G401 (cell line): Measurements from ENCODE around the gene NME4. TPM values are rescaled to one million over a fixed set of nuclear protein-coding genes. Genes with fewer than 3 reads are reported as not detected.
"Not testable (repeated sequence)": the region's sequence is repeated elsewhere in the genome, so short reads cannot be mapped to it uniquely, and the experiment has no call there.

Experiments
- DNase-seq: peaks from one replicate; pipeline ENCODE4 v3.0.0-alpha.2; 2015; ENCODE audit warnings: low spot score
- in situ Hi-C: cut with HindIII; loops from 2 replicates; pipeline ENCODE4 v1.10.0; 2016; ENCODE audit warnings: low sequenced_read_pairs, mixed read lengths
- total RNA-seq: library from RNA; depleted of rRNA; stranded (reverse); fragments of >200 nt; shearing (Covaris generic); gene quantifications from 2 replicates; pipeline ENCODE4 v1.2.3, GENCODE V29; 2014; rRNA removed

NME4 gene
- total RNA-seq, 1 experiment from 2014 or later, result 312 TPM

DNA sequence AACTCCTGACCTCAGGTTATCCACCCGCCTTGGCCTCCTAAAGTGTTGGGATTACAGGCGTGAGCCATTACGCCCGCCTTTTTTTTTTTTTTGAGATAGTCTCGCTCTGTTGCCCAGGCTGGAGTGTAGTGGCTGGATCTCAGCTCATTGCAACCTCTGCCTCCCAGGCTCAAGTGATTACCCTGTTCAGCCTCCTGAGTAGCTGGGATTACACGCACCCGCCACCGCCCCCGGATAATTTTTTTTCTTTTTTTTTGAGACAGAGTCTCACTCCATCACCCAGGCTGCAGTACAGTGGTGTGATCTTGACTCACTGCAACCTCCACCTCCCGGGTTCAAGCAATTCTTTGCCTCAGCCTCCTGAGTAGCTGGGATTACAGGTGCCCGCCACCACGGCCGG is 25.2 kb downstream of the NME4 start:
- in situ Hi-C loops, DNase-seq: not testable (repeated sequence)

DNA sequence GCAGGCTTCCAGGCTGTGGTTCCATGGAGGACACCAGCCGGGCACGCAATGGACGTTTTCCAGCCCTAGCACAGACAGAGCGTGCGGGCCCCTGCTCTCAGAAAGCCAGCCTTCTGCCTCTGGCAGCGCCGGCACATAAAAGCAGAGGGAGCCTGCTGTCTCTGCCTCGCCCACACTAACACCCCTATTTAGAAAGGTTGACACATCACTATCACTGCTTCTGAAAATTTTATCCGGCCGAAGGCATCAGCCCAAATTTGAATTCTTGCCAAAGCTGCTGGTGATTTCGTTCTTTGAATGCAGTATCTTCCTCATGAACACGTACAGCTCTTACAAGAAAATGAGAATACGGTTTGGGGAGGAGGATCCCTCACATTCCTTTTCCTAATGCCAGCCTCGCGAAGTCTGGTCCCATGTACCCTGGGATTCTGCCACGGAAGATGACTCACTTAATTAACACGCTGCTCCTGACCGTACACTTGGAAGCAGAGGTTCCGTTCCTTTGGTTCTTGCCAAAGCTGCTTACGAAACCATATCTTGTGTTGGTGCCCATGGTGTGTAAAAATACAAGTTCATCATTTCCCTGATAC is 27.1 kb downstream of the NME4 start:
- in situ Hi-C loops, result no loop called here

DNA sequence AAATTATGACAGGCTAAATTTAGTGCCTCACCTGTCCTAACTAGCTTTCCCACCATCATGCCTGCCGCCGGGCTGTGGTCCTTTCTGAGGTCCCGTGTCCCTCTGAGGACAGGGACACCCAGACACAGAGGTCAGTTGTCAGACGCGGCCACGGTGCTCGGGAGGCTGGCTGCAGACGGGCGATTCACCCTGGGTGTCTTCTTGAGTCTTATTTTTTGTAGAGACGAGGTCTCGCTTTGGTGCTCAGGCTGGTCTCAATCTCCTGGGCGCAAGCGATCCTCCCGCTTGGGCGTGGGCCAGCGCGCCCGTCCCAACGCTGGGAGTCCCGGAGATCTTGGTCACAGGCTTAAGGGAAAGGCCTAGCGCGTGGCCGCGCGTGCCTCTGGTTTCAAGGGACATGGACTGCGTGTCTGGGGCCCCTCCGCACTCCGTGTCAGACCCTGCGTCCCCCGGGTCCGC is 27.7 kb downstream of the NME4 start:
- in situ Hi-C loops, result no loop called here
- peak; percentile 62 for DNase-seq

More for the DNA sequence above, 27.1 kb downstream of the NME4 start:
- DNase-seq, result peak; percentile 80

- in situ Hi-C loops, result no loop called here
- peak; percentile 89 for DNase-seq
Measured at GRCh38 chr16:425082-425718, 28.2 kb downstream of the NME4 start, which contains the start of gene RAB11FIP3. Gene RAB11FIP3 (plus strand): TSS chr16:425649. CDS start chr16:426007, 358 bp downstream.

DNA sequence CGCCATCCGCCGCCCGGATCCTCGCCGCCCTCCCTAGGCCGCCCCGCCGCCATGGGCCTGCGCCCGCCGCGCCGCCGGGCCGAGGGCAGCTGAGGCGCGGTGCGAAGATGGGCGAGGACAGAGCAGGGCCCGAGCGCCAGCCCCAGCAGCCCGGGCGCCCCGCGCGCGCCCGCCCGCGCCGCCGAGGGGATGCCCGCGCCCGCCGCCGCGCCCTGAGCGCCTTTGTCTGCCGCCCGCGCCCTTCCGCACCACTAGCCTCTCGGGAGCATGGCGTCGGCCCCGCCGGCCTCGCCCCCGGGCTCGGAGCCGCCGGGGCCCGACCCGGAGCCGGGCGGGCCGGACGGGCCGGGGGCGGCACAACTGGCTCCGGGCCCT is 28.7 kb downstream of the NME4 start:
- in situ Hi-C loops, result no loop called here
- DNase-seq, result no peak

GRCh38 chr16:426115-426905 is 29.3 kb downstream of the NME4 start:
- peak; percentile 22 for DNase-seq
- in situ Hi-C loops, result no loop called here

DNA sequence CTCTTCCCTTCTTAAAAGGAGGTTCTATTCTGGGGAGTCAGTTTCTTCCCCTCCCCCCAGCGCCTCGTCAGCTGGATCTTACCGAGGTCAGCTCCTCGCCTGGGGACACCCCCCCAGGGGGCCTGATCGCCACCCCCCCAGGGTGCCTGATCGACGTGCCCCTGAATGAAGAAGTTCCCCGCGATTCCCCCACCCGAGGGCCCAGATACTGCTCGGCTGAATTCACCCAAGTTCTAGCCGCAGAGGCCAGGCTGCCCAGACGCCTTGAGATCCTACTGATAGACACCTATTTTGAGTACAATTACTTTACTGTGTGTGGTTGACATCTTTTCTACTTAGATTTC is 29.9 kb downstream of the NME4 start:
- in situ Hi-C loops, result no loop called here
- no peak for DNase-seq

GRCh38 chr16:427250-427649 is 30.3 kb downstream of the NME4 start:
- DNase-seq, result peak; percentile 27
- in situ Hi-C loops, result no loop called here

DNA sequence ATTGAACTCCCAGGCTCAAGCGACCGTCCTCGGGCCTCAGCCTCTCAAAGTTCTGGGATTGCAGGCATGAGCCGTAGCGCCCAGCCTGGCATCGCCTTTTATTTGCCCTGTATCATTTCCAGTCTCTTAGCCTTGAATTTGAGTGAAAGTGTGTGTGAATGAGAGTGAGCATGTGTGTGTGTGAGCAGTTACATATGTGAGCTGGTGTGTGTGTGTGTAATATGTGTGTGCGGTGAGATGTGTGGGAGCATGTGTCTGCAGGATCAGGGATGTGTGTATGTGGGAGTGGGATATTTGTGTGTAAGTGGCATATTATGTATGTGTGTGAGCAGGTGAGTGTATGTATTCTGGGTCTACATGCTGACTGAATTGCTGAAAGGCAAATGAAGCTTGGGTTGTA is 33.9 kb downstream of the NME4 start:
- no peak for DNase-seq
- in situ Hi-C loops, result no loop called here

DNA sequence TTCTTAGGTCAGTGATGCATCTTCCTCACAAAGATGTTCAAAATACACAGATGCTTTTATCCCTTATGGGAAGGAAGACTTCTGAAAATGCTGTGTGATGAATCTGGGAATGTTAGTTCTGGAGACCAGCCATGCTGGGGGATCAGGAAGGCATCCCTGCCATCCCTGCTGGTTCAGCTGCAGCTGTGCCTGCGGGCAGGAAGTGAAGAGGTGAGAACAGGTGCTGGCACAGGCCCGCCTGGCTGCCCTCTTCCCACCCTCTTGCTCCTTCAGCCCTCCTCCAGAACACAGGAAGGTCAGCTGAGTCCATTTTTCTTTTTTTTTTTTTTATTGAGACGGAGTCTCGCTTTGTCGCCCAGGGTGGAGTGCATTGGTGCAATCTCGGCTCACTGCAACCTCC is 43.6 kb downstream of the NME4 start:
- DNase-seq, result no peak
- in situ Hi-C loops, result no loop called here

- in situ Hi-C loops, result no loop called here
- DNase-seq, result no peak
Measured at GRCh38 chr16:441447-441846, 44.4 kb downstream of the NME4 start.

DNA sequence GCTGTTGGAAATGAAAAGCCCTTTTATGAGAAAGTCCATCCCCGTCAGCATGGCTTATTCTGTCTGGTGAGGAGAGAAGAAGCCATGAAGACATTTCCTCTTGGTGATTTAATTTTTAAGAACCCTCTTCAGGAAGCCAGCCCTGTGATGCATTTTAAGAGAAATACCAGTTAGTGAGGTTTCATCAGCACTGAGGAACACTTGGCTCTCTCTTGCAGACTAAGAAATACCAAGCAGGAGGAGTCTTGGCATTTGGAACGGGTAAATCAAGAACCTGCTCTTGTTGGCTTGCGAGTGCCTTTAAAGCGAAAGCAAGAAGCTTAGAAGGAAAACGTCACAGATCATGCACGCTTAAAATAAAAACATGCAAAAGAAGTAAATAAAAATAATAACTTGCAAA is 46.0 kb downstream of the NME4 start:
- DNase-seq, result no peak
- in situ Hi-C loops, result no loop called here

DNA sequence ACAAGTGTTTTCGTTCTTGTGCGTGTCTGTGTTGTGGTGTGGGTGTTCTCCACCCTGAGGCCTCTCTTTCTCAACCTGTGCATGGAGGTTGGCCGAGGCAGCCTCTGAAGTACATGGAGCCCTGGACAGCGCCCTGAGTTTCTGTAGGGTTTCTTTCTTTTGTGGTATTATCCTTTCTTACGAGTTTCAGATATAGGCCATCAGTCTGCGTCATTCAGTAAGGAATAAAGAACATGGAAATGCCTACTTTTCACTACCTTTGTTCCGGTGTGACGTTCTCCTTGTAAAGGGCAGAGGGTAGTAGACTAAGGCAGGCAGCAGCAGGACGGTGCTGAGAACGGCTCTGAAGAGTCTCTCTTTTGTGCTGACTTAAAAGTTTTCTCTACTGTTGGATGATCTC is 47.0 kb downstream of the NME4 start:
- no peak for DNase-seq
- in situ Hi-C loops, result no loop called here

DNA sequence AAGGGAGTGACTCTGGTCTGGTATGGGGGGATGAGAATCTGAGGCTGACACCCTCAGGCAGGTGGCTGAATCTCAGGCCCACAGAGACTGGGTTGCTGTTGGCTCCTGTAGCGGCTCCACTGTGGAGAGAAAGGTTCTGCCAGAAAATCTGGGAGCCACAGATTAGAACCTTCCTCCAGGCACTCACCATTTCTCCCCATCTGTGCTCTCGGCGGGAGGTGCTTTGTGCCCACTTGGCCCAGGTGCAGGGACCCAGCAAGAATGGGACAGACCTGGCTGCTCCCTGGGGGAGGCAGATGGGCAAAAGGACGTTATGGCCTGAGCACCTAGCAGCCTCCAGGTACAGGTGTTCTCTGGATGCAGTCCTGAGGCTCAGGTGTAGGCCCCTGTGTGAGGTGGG is 48.6 kb downstream of the NME4 start:
- in situ Hi-C loops, result no loop called here
- peak; percentile 89 for DNase-seq

Other genes with a start within 250 kb of the NME4 start
- gene HBZ, start 244.6 kb upstream of the NME4 start, total RNA-seq, result not detected in 2 replicates
- not detected in 2 replicates for gene HBM, start 231.2 kb upstream of the NME4 start, total RNA-seq
- gene HBA2, start 224.3 kb upstream of the NME4 start, total RNA-seq, result not detected in 2 replicates
- not detected in 2 replicates for gene HBA1, start 220.5 kb upstream of the NME4 start, total RNA-seq
- gene HBQ1, start 216.7 kb upstream of the NME4 start, total RNA-seq, result 1.1 and 19.9 TPM in 2 replicates
- 45.8 and 56.7 TPM in 2 replicates for gene LUC7L, start 167.8 kb upstream of the NME4 start, total RNA-seq
- 70.3 and 97.6 TPM in 2 replicates for gene FAM234A, start 162.4 kb upstream of the NME4 start, total RNA-seq
- gene RGS11, start 121.3 kb upstream of the NME4 start, total RNA-seq, result 0.37 TPM in 1 of 2 replicates, not detected in the other
- 2.6 and 12.2 TPM in 2 replicates for gene ARHGDIG, start 116.6 kb upstream of the NME4 start, total RNA-seq
- gene PDIA2, start 114.0 kb upstream of the NME4 start, total RNA-seq, result not detected in 2 replicates
- 45.5 and 46.3 TPM in 2 replicates for gene AXIN1, start 44.5 kb upstream of the NME4 start, total RNA-seq
- gene MRPL28, start 26.7 kb upstream of the NME4 start, total RNA-seq, result 250 and 260 TPM in 2 replicates
- gene PGAP6, start 15.2 kb upstream of the NME4 start, total RNA-seq, result 53.0 and 60.8 TPM in 2 replicates
- 13.0 and 13.7 TPM in 2 replicates for gene DECR2, start 4.7 kb downstream of the NME4 start, total RNA-seq
- gene RAB11FIP3, start 28.4 kb downstream of the NME4 start, total RNA-seq, result 33.8 and 39.3 TPM in 2 replicates
- 38.8 and 54.3 TPM in 2 replicates for gene CAPN15, start 130.5 kb downstream of the NME4 start, total RNA-seq
- 0.41 and 2.3 TPM in 2 replicates for gene PRR35, start 163.2 kb downstream of the NME4 start, total RNA-seq
- gene NHLRC4, start 169.8 kb downstream of the NME4 start, total RNA-seq, result 2.7 and 4.1 TPM in 2 replicates
- gene PIGQ, start 172.8 kb downstream of the NME4 start, total RNA-seq, result 38.8 and 54.4 TPM in 2 replicates
- gene RAB40C, start 192.9 kb downstream of the NME4 start, total RNA-seq, result 28.6 and 32.2 TPM in 2 replicates
- 44.6 and 64.4 TPM in 2 replicates for gene WFIKKN1, start 233.8 kb downstream of the NME4 start, total RNA-seq
- 119 and 161 TPM in 2 replicates for gene METTL26, start 239.1 kb downstream of the NME4 start, total RNA-seq
- gene MCRIP2, start 244.6 kb downstream of the NME4 start, total RNA-seq, result 65.4 and 108 TPM in 2 replicates